TTC549 (cell line): ENCODE results near the gene SUN1.
"Not testable (repeated sequence)": the region's sequence is repeated elsewhere in the genome, so short reads cannot be mapped to it uniquely, and the experiment has no call there.

ENCODE experiments used
- FAIRE-seq: peaks from 2 replicates; lab custom pipeline; 2012; peaks lifted over from hg19 to GRCh38; lab: Jason Lieb, UNC

Gene SUN1

GRCh38 chr7:832167-832967 is at the start of gene SUN1:
Gene SUN1, plus strand, starts transcription at chr7:832476. Its CDS starts 49 bp downstream, at chr7:832525.
- FAIRE-seq, result no peak

GRCh38 chr7:782718-783449 is 49.4 kb upstream of the SUN1 start:
- no peak for FAIRE-seq

GRCh38 chr7:783556-784490 is 48.5 kb upstream of the SUN1 start:
- FAIRE-seq, result no peak

- FAIRE-seq, result no peak
These were observed 47.3 kb upstream of the SUN1 start for GRCh38 chr7:784971-785370.

GRCh38 chr7:785416-785815 is 46.9 kb upstream of the SUN1 start:
- FAIRE-seq, result no peak

- FAIRE-seq, result no peak
These were observed 45.6 kb upstream of the SUN1 start for GRCh38 chr7:786472-787255.

GRCh38 chr7:787332-788240 is 44.7 kb upstream of the SUN1 start:
- no peak for FAIRE-seq

- FAIRE-seq, result no peak
These were observed 40.8 kb upstream of the SUN1 start for GRCh38 chr7:791519-791918.

- no peak for FAIRE-seq
These were observed 38.1 kb upstream of the SUN1 start for GRCh38 chr7:794207-794606.

- no peak for FAIRE-seq
These were observed 37.5 kb upstream of the SUN1 start for GRCh38 chr7:794671-795329.

- FAIRE-seq, result not testable (repeated sequence)
These were observed 35.7 kb upstream of the SUN1 start for GRCh38 chr7:796434-797169.

- FAIRE-seq, result no peak
These were observed 33.3 kb upstream of the SUN1 start for GRCh38 chr7:798921-799470.

GRCh38 chr7:800692-801091 is 31.6 kb upstream of the SUN1 start:
- FAIRE-seq, result no peak

- not testable (repeated sequence) for FAIRE-seq
These were observed 30.9 kb upstream of the SUN1 start for GRCh38 chr7:801351-801750.

GRCh38 chr7:801940-802381 is 30.3 kb upstream of the SUN1 start:
- FAIRE-seq, result no peak

GRCh38 chr7:802500-803242 is 29.6 kb upstream of the SUN1 start:
- FAIRE-seq, result no peak

- no peak for FAIRE-seq
These were observed 29.0 kb upstream of the SUN1 start for GRCh38 chr7:803243-803635.

- FAIRE-seq, result not testable (repeated sequence)
These were observed 28.5 kb upstream of the SUN1 start for GRCh38 chr7:803796-804195.
